GM19324 (cell line): ENCODE measurements around the gene TRPM8.

ENCODE experiments used
- ATAC-seq: cut with Tn5 transposase; IDR thresholded peaks from one replicate; pipeline ENCODE4 v1.9.1; 2021; ENCODE audit warnings: mild to moderate bottlenecking, moderate library complexity; ENCODE audit not compliant: unreplicated experiment, low FRiP score

The TRPM8 gene

GRCh38 chr2:234033174-234033573, 116.0 kb downstream of the TRPM8 start:
- no peak for ATAC-seq

- ATAC-seq, result no peak
Measured at GRCh38 chr2:234033885-234034284, 116.7 kb downstream of the TRPM8 start.

GRCh38 chr2:234038076-234038802, 121.1 kb downstream of the TRPM8 start:
- no peak for ATAC-seq

- no peak for ATAC-seq
Measured at GRCh38 chr2:234044157-234044556, 127.0 kb downstream of the TRPM8 start.

GRCh38 chr2:234046521-234046920, 129.3 kb downstream of the TRPM8 start:
- ATAC-seq, result no peak

- ATAC-seq, result no peak
Measured at GRCh38 chr2:234047361-234047760, 130.2 kb downstream of the TRPM8 start.

- ATAC-seq, result no peak
Measured at GRCh38 chr2:234048049-234048448, 130.9 kb downstream of the TRPM8 start.

- ATAC-seq, result no peak
Measured at GRCh38 chr2:234050455-234051135, 133.4 kb downstream of the TRPM8 start, which contains the start of gene SPP2. Gene SPP2, plus strand, starts transcription at chr2:234050702. Its CDS starts 85 bp downstream, at chr2:234050787.

- ATAC-seq, result no peak
Measured at GRCh38 chr2:234051374-234052070, 134.3 kb downstream of the TRPM8 start.

- no peak for ATAC-seq
Measured at GRCh38 chr2:234058881-234059280, 141.7 kb downstream of the TRPM8 start.

GRCh38 chr2:234060236-234060635, 143.1 kb downstream of the TRPM8 start:
- ATAC-seq, result no peak

- ATAC-seq, result no peak
Measured at GRCh38 chr2:234061624-234062257, 144.6 kb downstream of the TRPM8 start.

GRCh38 chr2:234066587-234066986, 149.4 kb downstream of the TRPM8 start:
- ATAC-seq, result no peak
